Activated CD8-positive, alpha-beta T cell treated with anti-CD3 and anti-CD28 coated beads for 36 hours (primary cell): ENCODE results near the gene SPNS3. TPM values are rescaled to one million over a fixed set of nuclear protein-coding genes. Genes with fewer than 3 reads are reported as not detected.

Experiments used
- ATAC-seq: fragments of 200-7000 bp; cut with Tn5 transposase; one replicate; pipeline ENCODE4 v1.10.0; 2021; ENCODE audit warnings: mild to moderate bottlenecking, moderate library complexity
- CTCF ChIA-PET: fragments of 350-600 bp; sonication (Branson Sonifier 250); formaldehyde crosslinking; loops from one replicate; lab custom pipeline; 2021; ENCODE audit warnings: antibody characterized with exemption; lab: Charles Lee
- POLR2A ChIA-PET: fragments of 350-600 bp; sonication (Branson Sonifier 250); formaldehyde crosslinking; loops from one replicate; lab custom pipeline; 2021; ENCODE audit warnings: antibody characterized with exemption; lab: Charles Lee
- DNase-seq: peaks from one replicate; pipeline ENCODE4 v3.0.0-alpha.2; 2020
- H3K27ac Mint-ChIP-seq: one replicate; pipeline ENCODE4 v1.8.0; 2021; ENCODE audit warnings: mild to moderate bottlenecking, mixed read lengths
- H3K27me3 Mint-ChIP-seq: one replicate; pipeline ENCODE4 v1.8.0; 2021; ENCODE audit warnings: mixed read lengths
- H3K36me3 Mint-ChIP-seq: one replicate; pipeline ENCODE4 v1.8.0; 2021; ENCODE audit warnings: low read depth, mixed read lengths
- H3K4me1 Mint-ChIP-seq: one replicate; pipeline ENCODE4 v1.8.0; 2021; ENCODE audit warnings: low read depth, mixed read lengths
- H3K4me3 Mint-ChIP-seq: one replicate; pipeline ENCODE4 v1.8.0; 2021; ENCODE audit warnings: mild to moderate bottlenecking, moderate library complexity, mixed read lengths
- H3K9me3 Mint-ChIP-seq: one replicate; pipeline ENCODE4 v1.8.0; 2021; ENCODE audit warnings: mixed read lengths
- intact Hi-C: fragments of 100-400 bp; cut with micrococcal nuclease; formaldehyde crosslinking; loops from one replicate; pipeline ENCODE4 v1.10.0; 2022
- total RNA-seq, 2 experiments: library from RNA; stranded (reverse); gene quantifications; one replicate each; pipeline ENCODE4 v1.2.3, GENCODE V29; 2021
- TF ChIP-seq, protein P1 (sequence below): fragments of 200-600 bp; IDR thresholded peaks from one replicate; pipeline ENCODE4 v1.8.0; 2022; ENCODE audit warnings: antibody characterized with exemption, mild to moderate bottlenecking

Gene SPNS3
- total RNA-seq, 2 experiments from 2014 or later = 24.7 to 25.7 TPM

DNA sequence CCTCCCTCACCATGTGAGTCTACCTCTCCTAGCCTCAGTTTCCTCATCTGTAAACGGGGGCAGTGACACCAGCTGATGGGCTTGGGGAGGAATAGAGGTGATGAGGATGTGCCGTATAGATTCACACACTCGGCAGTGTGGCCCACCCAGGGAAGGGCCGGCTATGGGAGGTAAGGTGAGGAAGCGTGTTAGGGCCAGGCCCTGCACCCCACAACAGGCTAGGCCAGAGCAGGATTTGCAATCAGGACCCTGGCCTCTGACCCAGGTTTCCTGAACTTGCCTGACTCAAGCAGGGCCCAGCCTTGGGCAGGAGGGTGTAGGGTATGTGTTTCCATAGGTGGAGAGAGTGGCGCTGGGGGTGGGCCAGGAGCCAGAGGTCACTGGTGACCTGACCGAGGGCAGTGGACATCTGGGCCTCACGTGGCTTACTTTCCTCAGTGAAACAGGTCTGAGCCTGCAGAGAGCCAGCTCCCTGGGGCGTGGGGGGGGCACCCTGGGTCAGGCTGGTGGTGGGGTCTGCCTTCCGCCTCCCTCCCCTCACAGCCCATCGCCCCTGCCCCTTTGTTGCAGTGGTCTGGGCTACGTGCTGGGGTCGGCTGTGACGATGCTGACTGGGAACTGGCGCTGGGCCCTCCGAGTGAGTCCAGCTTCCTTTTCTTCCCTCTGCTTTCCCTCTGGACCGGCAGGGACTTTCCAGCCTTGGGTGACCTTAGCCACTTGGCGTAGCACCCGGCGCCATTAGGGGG lies 12.8 kb downstream of the SPNS3 start:
- Mint-ChIP-seq H3K4me1 (no peaks in the 10 kb centered on the region), H3K27me3 (no peaks in the 10 kb centered on the region), H3K9me3 (no peaks in the 10 kb centered on the region), H3K27ac (no peak overlapping the region), H3K36me3 (peaks cover 3% of the 10 kb centered on the region), H3K4me3 (no peak overlapping the region)
- no peak for ATAC-seq
- CTCF ChIA-PET = interaction anchor here (0.7 kb wide), 1 partner anchor 27 kb away, joined by 3 read pairs; no protein-coding TSS in a partner anchor
- no peak for DNase-seq
- intact Hi-C loops = no loop called here
- POLR2A ChIA-PET = no interaction called here
- TF ChIP-seq, protein P1, sequence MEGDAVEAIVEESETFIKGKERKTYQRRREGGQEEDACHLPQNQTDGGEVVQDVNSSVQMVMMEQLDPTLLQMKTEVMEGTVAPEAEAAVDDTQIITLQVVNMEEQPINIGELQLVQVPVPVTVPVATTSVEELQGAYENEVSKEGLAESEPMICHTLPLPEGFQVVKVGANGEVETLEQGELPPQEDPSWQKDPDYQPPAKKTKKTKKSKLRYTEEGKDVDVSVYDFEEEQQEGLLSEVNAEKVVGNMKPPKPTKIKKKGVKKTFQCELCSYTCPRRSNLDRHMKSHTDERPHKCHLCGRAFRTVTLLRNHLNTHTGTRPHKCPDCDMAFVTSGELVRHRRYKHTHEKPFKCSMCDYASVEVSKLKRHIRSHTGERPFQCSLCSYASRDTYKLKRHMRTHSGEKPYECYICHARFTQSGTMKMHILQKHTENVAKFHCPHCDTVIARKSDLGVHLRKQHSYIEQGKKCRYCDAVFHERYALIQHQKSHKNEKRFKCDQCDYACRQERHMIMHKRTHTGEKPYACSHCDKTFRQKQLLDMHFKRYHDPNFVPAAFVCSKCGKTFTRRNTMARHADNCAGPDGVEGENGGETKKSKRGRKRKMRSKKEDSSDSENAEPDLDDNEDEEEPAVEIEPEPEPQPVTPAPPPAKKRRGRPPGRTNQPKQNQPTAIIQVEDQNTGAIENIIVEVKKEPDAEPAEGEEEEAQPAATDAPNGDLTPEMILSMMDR = no peak

DNA sequence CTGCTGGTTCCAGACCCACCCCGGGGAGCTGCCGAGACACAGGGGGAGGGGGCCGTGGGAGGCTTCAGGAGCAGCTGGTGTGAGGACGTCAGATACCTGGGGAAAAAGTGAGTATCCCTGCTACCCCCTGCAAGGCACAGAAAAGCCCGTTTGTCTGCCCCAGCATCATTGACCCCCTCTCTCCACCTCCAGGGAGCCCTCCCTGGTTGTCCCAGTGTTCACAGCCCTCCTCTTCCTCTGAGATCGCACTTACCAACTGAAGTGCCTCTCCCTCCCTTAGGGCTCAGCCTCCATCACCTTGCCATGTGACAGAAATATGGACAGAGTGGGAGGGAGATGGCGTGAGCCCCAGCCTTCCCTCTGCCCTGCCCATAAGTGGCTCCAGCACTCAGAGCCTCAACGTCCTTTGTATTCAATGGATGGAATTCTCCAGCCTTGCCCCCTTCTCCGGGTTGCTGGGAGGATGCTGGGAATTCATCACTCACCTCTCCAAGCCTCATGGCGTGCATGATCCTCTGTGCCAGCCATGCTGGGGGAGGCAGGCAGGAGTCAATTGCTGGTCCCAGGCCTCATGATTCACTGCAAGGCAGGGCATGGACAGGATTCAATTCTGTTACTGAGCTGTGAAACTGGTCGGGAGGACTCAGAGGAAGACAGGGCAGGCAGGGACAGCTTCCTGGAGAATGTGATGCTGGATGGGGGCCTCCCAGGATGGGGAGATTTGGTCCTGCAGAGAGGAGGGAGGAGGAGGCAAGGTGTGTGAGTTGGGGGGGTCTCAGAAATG lies 14.6 kb downstream of the SPNS3 start:
- Mint-ChIP-seq H3K27ac (no peak overlapping the region), H3K27me3 (no peaks in the 10 kb centered on the region), H3K36me3 (no peaks in the 10 kb centered on the region), H3K4me3 (no peak overlapping the region), H3K9me3 (no peaks in the 10 kb centered on the region), H3K4me1 (no peaks in the 10 kb centered on the region)
- ChIA-PET CTCF (no interaction called here), POLR2A (interaction anchor here (0.6 to 1.0 kb wide), 3 partner anchors 12 to 40 kb away, joined by 3 read pairs; no protein-coding TSS in a partner anchor)
- TF ChIP-seq, protein P1 = no peak
- no peak for ATAC-seq
- no peak for DNase-seq
- intact Hi-C loops = no loop called here

DNA sequence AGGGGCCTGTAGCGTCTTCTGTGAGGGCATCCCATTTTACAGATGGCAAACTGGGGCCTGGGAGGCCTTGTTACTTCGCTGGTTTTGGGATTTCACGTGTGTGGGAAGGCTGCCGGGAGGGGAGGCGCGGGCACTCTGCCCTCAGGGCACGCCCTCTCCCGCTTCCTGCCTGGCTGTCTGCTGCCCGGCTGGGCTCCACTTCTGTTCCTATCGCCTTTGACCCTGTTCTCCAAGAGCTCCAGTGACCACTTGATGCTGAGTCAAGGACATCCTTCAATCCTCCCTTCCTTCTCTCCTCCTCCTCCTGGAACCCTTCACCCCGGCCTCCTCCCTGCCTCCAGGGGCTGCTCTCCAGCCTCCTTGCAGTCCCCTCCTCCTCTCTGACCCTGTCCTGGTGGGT lies 16.0 kb downstream of the SPNS3 start:
- H3K4me3 Mint-ChIP-seq = no peak overlapping the region
- no peak overlapping the region for H3K27ac Mint-ChIP-seq
- TF ChIP-seq, protein P1 = no peak
- intact Hi-C loops = no loop called here
- no peak for DNase-seq
- no peaks in the 10 kb centered on the region for H3K27me3 Mint-ChIP-seq
- ChIA-PET CTCF (no interaction called here), POLR2A (no interaction called here)
- H3K4me1 Mint-ChIP-seq = no peaks in the 10 kb centered on the region
- H3K36me3 Mint-ChIP-seq = no peaks in the 10 kb centered on the region
- H3K9me3 Mint-ChIP-seq = no peaks in the 10 kb centered on the region
- no peak for ATAC-seq

DNA sequence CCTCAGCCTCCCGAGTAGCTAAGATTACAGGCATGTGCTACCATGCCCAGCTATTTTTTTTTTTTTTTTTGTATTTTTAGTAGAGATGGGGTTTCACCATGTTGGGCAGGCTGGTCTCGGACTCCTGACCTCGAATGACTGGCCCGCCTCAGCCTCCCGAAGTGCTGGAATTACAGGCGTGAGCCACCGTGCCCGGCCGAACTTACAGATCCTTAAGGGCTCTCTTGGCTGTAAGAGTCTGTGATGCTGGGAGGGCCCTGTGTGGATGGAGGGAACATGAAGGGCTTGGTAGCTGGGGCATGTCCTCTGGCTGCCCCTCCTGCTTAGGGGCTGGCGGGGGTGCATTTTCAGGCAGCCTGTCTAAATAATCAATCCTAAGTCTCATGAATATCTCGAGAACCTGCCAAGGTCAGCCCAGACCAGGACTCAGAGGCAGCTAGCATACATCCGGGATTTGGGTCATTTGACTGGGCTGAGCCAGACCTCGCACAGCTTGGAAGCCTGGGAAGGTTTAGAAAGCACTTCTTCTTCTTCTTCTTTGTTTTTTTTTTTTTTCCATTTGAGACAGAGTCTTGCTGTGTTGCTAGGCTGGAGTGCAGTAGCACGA lies 17.1 kb downstream of the SPNS3 start:
- ChIA-PET POLR2A (interaction anchor here (0.7 to 1.7 kb wide), 2 partner anchors 7 to 14 kb away, joined by 3 to 4 read pairs; no protein-coding TSS in a partner anchor), CTCF (interaction anchor here (1.8 kb wide), 1 partner anchor 30 kb away, joined by 8 read pairs; no protein-coding TSS in a partner anchor)
- ATAC-seq (no peak), DNase-seq (no peak)
- H3K27ac Mint-ChIP-seq = no peak overlapping the region
- no peak overlapping the region for H3K4me3 Mint-ChIP-seq
- H3K36me3 Mint-ChIP-seq = no peaks in the 10 kb centered on the region
- H3K27me3 Mint-ChIP-seq = no peaks in the 10 kb centered on the region
- intact Hi-C loops = no loop called here
- H3K9me3 Mint-ChIP-seq = no peaks in the 10 kb centered on the region
- no peaks in the 10 kb centered on the region for H3K4me1 Mint-ChIP-seq
- TF ChIP-seq, protein P1 = no peak
